ENCODE data around the gene PDE4B.
"Not testable (repeated sequence)": the region's sequence is repeated elsewhere in the genome, so short reads cannot be mapped to it uniquely, and the experiment has no call there.

DNA sequence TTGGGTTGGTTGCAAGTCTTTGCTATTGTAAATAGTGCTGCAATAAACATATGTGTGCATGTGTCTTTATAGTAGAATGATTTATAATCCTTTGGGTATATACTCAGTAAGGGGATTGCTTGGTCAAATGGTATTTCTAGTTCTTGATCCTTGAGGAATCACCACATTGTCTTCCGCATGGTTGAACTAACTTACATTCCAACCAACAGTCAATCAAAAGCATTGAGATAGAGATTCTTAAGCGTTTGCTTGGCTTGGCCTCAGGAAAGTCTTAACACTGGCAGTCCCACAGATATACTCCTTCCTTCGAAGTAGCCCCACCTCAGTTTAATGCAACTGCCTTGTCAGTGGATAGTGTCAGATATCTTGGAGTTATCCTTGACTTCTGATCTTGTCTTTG, 63.9 kb downstream of the PDE4B start:
- TF ChIP-seq, protein P1, sequence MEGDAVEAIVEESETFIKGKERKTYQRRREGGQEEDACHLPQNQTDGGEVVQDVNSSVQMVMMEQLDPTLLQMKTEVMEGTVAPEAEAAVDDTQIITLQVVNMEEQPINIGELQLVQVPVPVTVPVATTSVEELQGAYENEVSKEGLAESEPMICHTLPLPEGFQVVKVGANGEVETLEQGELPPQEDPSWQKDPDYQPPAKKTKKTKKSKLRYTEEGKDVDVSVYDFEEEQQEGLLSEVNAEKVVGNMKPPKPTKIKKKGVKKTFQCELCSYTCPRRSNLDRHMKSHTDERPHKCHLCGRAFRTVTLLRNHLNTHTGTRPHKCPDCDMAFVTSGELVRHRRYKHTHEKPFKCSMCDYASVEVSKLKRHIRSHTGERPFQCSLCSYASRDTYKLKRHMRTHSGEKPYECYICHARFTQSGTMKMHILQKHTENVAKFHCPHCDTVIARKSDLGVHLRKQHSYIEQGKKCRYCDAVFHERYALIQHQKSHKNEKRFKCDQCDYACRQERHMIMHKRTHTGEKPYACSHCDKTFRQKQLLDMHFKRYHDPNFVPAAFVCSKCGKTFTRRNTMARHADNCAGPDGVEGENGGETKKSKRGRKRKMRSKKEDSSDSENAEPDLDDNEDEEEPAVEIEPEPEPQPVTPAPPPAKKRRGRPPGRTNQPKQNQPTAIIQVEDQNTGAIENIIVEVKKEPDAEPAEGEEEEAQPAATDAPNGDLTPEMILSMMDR (IDR thresholded peaks at IDR 0.05) = not testable (repeated sequence)
- TF ChIP-seq EZH2phosphoT487, EZH2 (IDR thresholded peaks at IDR 0.05): not testable (repeated sequence)
